OCI-LY1 (cell line): Measurements from ENCODE around the gene LRRC45.

Experiments
- H2AFZ ChIP-seq: fragments of 200-600 bp; sonication (generic), shearing (Covaris generic); 2 replicates; pipeline ENCODE4 v1.6.0; 2014; ENCODE audit warnings: antibody characterized with exemption, mild to moderate bottlenecking, low read length
- H3F3A ChIP-seq: fragments of 200-600 bp; sonication (generic), shearing (Covaris generic); 2 replicates; pipeline ENCODE4 v1.6.0; 2014; ENCODE audit warnings: mild to moderate bottlenecking, antibody characterized with exemption, low read length, moderate library complexity; ENCODE audit not compliant: insufficient read depth
- H3K27ac ChIP-seq: fragments of 200-600 bp; sonication (generic); 2 replicates; pipeline ENCODE4 v1.5.1; 2014; ENCODE audit warnings: low read length, mixed run types, mild to moderate bottlenecking, low read depth; ENCODE audit not compliant: poor library complexity, severe bottlenecking
- H3K27me3 ChIP-seq: fragments of 200-600 bp; sonication (generic); 2 replicates; pipeline ENCODE4 v1.6.0; 2014; ENCODE audit warnings: antibody characterized with exemption, mild to moderate bottlenecking, low read length, moderate library complexity; ENCODE audit not compliant: insufficient read depth
- H3K36me3 ChIP-seq: fragments of 200-600 bp; sonication (generic); 2 replicates; pipeline ENCODE4 v1.6.1; 2014; ENCODE audit warnings: mild to moderate bottlenecking, antibody characterized with exemption, low read length, moderate library complexity, mixed read lengths; ENCODE audit not compliant: insufficient read depth
- H3K4me1 ChIP-seq: fragments of 200-600 bp; sonication (generic); 2 replicates; pipeline ENCODE4 v1.5.1; 2014; ENCODE audit warnings: mild to moderate bottlenecking, low read length, moderate library complexity; ENCODE audit not compliant: insufficient read depth, severe bottlenecking
- H3K4me2 ChIP-seq: fragments of 200-600 bp; sonication (generic), shearing (Covaris generic); 2 replicates; pipeline ENCODE4 v1.6.1; 2014; ENCODE audit warnings: low read length
- H3K4me3 ChIP-seq: fragments of 200-600 bp; sonication (generic); 2 replicates; pipeline ENCODE4 v1.5.1; 2014; ENCODE audit warnings: low read length, low read depth, mild to moderate bottlenecking, mixed read lengths; ENCODE audit not compliant: poor library complexity, severe bottlenecking
- H3K79me2 ChIP-seq: fragments of 200-600 bp; shearing (Covaris generic); 2 replicates; pipeline ENCODE4 v1.6.1; 2016; ENCODE audit warnings: mixed run types, low read length, mixed read lengths; ENCODE audit not compliant: insufficient read depth
- H3K9ac ChIP-seq: fragments of 200-600 bp; sonication (generic), shearing (Covaris generic); 2 replicates; pipeline ENCODE4 v1.6.1; 2014; ENCODE audit warnings: mild to moderate bottlenecking, low read length, mixed read lengths
- H3K9me2 ChIP-seq: fragments of 200-600 bp; sonication (generic), shearing (Covaris generic); 2 replicates; pipeline ENCODE4 v1.6.1; 2014; ENCODE audit warnings: low read depth, mild to moderate bottlenecking, low read length, mixed read lengths
- H3K9me3 ChIP-seq: fragments of 200-600 bp; shearing (Covaris generic); 2 replicates; pipeline ENCODE4 v1.6.1; 2014; ENCODE audit warnings: low read length, mixed read lengths
- H4K20me1 ChIP-seq: fragments of 200-600 bp; sonication (generic), shearing (Covaris generic); 2 replicates; pipeline ENCODE4 v1.6.0; 2016; ENCODE audit warnings: mild to moderate bottlenecking, low read length; ENCODE audit not compliant: insufficient read depth
- CTCF ChIP-seq: fragments of 200-600 bp; sonication (generic), shearing (Covaris generic); IDR thresholded peaks from 2 replicates; pipeline ENCODE4 v1.5.1; 2017; ENCODE audit warnings: mild to moderate bottlenecking, antibody characterized with exemption, low read length, moderate library complexity, mixed read lengths
- EZH2 ChIP-seq: fragments of 200-600 bp; sonication (generic), shearing (Covaris generic); IDR thresholded peaks from 2 replicates; pipeline ENCODE4 v1.8.0; 2017; ENCODE audit warnings: borderline replicate concordance, mixed run types, mild to moderate bottlenecking, antibody characterized with exemption, low read length, moderate library complexity, mixed read lengths

Gene LRRC45

GRCh38 chr17:81987161-81987770 is 35.8 kb upstream of the LRRC45 start:
- no peaks in the 10 kb centered on the region for H3K9me2 ChIP-seq
- H2AFZ ChIP-seq, result no peak overlapping the region
- no peaks in the 10 kb centered on the region for H3K4me1 ChIP-seq
- H3K4me3 ChIP-seq, result no peak overlapping the region
- no peak overlapping the region for H3K9ac ChIP-seq
- no peak overlapping the region for H3K27ac ChIP-seq
- no peak overlapping the region for H3K4me2 ChIP-seq
- no peak for TF ChIP-seq EZH2
- no peak for TF ChIP-seq CTCF
- H3K9me3 ChIP-seq, result no peaks in the 10 kb centered on the region
- H3F3A ChIP-seq, result no peaks in the 10 kb centered on the region
- no peaks in the 10 kb centered on the region for H4K20me1 ChIP-seq
- H3K36me3 ChIP-seq, result peaks cover 30% of the 10 kb centered on the region
- no peaks in the 10 kb centered on the region for H3K79me2 ChIP-seq
- no peaks in the 10 kb centered on the region for H3K27me3 ChIP-seq

- Histone ChIP-seq H3K36me3 (peaks cover 5% of the 10 kb centered on the region; the same call in 1 of the 2 replicates), H3K4me1 (no peaks in the 10 kb centered on the region), H3K79me2 (no peaks in the 10 kb centered on the region), H3K4me3 (no peak overlapping the region), H3K4me2 (no peak overlapping the region), H3K9me3 (no peaks in the 10 kb centered on the region), H3K27me3 (no peaks in the 10 kb centered on the region), H3K27ac (no peak overlapping the region), H4K20me1 (no peaks in the 10 kb centered on the region), H3K9ac (no peak overlapping the region), H2AFZ (no peak overlapping the region), H3K9me2 (no peaks in the 10 kb centered on the region), H3F3A (no peaks in the 10 kb centered on the region)
- TF ChIP-seq CTCF, result no peak
- no peak for TF ChIP-seq EZH2
These were observed 32.0 kb upstream of the LRRC45 start for GRCh38 chr17:81990836-81991683.

DNA sequence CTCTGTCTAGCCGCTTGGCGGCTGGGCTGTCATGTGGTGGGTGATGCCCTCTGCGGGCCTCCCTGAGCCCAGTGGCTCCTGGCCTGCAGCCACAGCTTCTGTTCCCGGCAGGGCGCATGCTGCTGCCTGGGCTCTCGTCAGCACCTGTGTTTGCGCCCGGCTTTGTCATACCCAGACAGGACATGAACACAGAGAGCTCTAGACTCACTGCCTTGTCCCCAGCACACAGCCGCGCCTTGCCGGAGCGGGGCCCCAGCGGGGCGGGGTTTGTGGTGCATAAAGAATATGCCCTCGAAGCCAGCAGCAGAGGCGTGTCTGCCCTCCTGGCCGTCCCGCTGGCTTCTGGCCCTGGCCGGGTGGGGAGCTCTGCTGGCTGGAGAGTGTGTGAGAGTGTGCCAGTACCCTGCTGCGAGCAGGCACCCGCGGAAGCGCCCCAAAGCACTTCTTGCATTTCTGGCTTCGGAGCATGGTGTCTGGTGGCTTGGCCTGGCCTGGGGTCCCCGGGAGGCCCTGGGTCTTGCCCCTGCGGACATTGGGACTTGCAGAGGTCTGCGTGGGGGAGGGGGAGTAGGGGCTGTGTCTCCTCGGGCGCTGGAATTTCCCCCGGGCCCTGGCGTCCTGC is 31.3 kb upstream of the LRRC45 start:
- Histone ChIP-seq H3K36me3 (peaks cover 2% of the 10 kb centered on the region; the same call in 1 of the 2 replicates), H3F3A (no peaks in the 10 kb centered on the region), H3K9me3 (no peaks in the 10 kb centered on the region), H4K20me1 (no peaks in the 10 kb centered on the region), H3K9me2 (no peaks in the 10 kb centered on the region), H3K4me1 (no peaks in the 10 kb centered on the region), H3K4me2 (no peak overlapping the region), H3K27me3 (no peaks in the 10 kb centered on the region), H3K79me2 (no peaks in the 10 kb centered on the region), H2AFZ (no peak overlapping the region), H3K4me3 (no peak overlapping the region), H3K9ac (no peak overlapping the region), H3K27ac (no peak overlapping the region)
- TF ChIP-seq EZH2, result no peak
